HG03432 (cell line): ENCODE results near the gene TARBP1.
"Not testable (repeated sequence)": the region's sequence is repeated elsewhere in the genome, so short reads cannot be mapped to it uniquely, and the experiment has no call there.

Experiments
- ATAC-seq: cut with Tn5 transposase; IDR thresholded peaks from one replicate; pipeline ENCODE4 v1.9.1; 2021; ENCODE audit warnings: mild to moderate bottlenecking, moderate library complexity; ENCODE audit not compliant: unreplicated experiment

Gene TARBP1

DNA sequence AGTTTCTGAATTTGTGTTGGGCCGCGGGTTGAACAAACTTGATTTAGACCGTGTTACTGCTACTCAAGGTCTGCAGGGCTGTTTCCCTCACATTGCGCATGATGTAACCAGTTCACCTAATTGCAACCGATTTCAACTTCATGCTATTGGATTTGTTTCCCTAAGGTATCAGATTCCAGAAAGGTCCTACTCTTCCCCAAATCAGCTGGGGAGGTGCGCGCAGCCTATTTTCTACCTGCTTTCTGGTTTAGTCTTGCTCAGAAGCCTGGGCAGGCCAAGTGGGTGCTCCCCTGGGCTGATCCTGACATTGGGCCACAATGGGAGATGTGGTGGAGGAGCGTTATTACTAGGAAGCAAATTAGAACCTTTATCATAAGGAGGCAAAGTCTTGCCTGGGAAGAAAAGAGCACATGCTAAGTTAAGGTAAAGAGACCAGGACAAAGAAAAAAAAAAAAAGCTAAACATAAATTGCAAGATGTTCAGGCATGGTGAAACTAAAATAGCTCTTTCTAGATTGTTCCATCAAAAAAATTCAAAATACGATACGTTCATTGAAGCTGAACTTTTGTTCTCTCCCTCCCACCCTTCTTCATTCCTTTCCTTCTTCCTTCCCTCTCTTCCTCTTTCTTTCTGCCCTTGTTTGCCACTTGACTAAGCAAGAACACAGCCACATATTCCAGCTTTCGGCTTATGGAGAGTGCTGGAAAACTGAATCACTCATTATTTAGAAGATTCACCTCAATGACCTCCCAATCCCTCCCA is 28.8 kb upstream of the TARBP1 start:
- ATAC-seq, result no peak

DNA sequence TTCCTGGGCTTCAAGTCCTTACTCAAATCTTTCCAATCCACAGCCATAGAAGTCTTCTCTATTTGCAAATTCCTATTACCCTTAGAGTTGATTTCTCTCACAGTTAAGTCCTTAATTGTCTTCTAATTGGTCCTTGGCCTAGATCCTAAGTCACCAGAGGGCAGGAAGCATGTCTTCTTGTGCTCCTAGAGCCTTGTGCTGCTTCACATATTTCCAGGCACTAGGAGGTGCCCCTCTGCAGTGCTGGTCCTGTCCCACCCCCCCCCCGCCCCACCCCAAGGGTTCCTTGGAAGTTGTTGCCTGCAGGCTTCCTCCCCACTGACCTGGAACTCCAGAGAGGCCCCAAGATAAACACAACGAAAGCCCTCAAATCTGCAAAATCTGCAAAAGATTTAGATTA is 28.1 kb upstream of the TARBP1 start:
- ATAC-seq, result no peak

- no peak for ATAC-seq
Observed at GRCh38 chr1:234505769-234506102, 26.8 kb upstream of the TARBP1 start.

DNA sequence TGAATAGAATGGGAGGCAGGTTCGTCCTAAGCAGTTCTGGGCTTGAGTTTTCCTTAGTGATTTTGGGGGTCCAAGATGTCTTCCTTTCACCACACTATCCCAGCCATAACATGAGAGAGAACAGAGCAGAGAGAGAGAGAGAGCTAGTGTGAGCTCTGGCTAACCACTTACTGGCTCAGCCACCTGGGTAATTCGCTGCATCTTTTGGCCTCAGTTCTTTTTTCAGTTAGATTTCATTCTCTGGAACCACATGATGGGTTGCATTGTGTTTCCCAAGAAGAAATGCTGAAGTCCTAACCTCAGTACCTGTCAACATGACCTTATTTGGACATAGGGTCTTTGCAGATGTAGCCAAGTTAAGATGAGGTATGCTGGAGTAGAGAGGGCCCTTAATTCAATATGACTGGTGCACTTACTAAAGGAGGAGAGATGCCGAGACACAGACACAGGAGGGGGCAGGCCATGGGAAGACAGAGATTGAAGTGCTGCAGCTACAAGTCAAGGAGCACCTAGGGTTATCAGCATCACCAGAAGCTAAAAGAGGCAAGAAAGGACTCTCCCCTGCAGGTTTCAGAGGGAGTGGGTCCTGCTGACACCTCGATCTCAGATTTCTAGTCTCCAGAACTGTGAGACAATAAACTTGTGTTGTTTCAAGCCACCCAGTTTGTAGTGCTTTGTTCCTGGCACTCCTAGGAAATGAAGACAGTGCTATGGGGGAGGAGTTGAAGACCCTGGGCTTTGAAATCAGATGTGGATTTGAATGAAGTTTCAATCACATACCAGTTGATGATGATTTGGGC is 26.2 kb upstream of the TARBP1 start:
- ATAC-seq, result no peak

- ATAC-seq, result not testable (repeated sequence)
Observed at GRCh38 chr1:234504251-234504650, 25.3 kb upstream of the TARBP1 start.

DNA sequence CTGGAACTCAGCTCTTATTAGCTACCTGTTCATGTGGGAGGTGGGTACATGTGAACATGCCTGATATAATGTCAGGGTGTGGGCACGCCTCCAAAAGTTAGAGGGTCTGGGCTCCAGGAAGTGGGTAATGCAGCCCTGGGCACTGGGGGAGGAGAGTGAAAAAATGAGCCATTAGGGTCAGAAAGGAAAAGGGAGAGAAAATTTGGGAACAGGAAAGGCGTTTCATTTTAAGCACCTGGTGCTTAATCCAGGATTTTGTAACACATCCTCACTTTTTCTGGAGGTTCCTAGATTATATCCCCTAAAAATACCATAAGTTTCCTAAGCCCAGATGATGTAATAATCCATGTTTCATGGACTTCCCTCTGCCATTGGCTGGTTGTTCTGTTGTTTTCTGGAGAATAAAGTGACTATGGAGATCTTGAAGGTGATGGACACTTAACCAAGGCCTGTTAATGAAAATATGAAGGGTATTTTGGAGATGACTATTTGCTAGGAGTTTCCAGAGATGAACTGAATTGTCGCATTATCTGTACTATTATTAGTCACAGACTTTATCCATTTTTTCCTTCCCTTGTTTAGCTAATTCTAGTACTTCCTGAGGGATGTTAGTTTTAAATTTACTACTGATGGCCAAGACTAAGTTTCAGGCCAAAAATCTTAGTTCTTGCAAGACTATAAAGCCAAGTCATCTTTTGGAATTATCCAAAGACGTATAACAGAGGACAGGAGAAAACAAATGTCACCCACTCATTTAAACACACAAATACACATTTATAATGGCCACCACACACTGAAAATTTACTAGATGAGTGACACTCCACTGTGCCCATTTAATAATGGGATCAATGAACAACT is 24.4 kb upstream of the TARBP1 start:
- no peak for ATAC-seq

- ATAC-seq, result no peak
Observed at GRCh38 chr1:234502785-234503184, 23.8 kb upstream of the TARBP1 start.

GRCh38 chr1:234500269-234500668 is 21.3 kb upstream of the TARBP1 start:
- ATAC-seq, result no peak

DNA sequence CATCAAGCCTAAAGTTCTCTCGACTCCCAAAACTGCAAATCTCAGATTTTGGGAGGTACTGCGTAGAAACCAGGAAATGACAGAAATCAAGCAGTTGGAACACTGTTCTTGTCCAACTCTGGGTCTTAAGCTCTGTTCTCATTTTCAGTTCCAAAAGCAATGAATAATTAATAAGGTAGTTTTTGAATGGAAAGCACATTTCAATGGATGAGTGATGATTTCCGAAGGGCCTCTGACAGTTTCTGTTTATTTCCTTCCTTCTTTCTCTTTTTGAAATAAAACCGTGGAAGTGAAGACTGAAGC is 20.9 kb upstream of the TARBP1 start:
- ATAC-seq, result no peak

DNA sequence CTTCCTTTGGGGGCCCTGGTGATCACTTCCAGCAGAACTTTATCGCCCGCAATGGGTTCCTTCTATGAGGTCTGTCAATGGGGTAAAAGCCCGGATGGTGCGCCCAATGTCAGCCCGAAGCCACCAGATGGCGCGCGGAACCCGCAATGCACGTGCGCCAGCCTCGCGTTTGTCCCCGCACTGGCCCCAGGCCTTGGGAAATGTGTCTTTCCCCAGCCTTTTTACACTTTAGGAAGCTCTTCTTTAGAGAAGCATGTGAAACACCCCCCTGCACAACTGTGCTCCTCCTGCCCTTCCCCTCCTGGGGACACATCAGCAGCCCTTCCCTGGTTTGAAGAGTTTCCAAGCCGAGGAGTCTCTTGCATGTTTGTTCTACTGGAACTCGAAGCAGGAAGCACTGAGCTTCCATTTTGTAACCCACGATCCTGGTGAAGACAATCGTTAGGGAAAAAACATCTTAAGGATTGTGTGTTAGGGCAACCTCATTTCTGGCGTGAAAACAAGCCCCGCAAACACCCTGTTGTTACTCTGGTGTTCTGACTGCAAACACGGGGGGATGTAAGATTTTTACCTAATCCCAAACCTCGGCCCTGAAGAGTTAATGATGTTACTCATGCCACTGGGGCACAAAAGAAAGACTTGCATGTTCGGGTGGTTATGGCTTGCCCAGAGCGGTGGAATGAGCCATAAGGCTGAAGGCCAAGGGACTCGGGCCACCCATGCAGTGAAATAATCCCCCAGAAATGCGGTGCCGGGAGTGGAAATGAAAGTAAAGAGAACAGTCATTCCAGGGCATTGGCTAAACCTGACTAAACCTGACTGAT is 20.4 kb upstream of the TARBP1 start:
- ATAC-seq, result peak; percentile 58

DNA sequence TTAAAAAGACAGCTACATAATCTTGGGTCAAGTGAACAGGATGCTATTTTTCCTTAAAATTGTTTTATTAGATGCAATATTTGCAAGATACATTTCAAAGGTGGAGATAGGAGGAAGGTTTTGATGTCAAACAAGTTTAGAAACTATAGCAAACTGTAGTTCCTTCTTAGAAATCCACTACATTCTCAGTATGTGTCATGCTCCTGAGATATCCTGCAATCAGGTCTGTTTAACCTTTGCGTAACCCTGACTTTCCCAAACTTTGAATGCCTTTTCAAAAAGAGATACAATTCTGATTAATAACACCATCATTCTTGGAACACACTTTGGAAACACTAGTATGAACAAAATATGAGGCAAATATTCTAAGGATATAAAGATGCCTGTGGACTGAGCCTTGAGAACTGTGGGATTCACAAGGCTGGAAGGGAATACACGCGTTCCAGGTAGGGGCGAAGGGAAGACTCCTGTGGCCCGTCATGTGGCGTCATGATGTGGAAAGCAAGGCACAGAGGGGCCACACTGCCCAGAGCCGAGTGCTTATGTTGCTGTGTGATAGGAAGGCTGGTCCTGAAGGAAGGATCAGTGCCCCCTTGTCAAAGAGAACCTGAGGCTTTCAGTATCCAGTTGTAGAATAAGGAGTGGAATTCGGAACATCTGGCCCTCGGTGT is 19.6 kb upstream of the TARBP1 start:
- no peak for ATAC-seq

DNA sequence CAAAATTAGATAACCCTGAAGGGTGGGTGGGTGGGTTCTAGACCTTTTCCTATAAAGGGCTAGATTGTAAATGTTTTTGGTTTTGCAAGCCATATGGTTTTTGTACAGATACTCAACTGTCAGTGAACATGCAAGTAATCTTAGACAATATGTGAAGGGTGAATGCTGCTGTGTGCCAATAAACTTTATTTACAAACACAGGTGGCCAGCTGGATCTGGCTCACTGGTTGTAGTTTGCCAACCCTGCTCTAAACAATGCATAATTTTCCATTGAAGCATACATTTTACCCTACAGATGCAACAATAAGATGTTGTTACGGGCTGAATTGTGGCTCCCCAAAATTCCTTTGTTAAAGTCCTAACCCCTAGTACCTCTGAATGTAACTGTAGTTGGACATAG is 18.6 kb upstream of the TARBP1 start:
- no peak for ATAC-seq

- ATAC-seq, result peak; percentile 79
Observed at GRCh38 chr1:234495231-234495990, 16.4 kb upstream of the TARBP1 start.

DNA sequence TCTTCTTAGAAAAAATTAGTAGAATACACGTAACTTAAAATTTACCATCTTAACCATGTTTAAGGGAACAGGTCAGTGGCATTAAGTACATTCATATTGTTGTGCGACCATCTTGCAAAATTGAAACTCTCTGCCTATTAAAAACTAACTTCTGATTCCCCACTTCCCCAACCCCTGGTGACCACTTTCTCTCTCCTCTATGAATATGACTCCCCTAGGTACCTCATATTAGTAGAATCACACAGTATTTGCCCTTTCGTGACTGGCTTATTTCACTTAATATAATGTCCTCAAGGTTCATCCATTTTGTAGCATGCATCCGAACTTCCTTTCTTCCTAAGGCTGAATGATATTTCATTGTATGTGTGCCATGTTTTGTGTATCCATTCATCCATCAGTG is 15.1 kb upstream of the TARBP1 start:
- ATAC-seq, result no peak

GRCh38 chr1:234490793-234491479 is 12.0 kb upstream of the TARBP1 start:
- no peak for ATAC-seq

DNA sequence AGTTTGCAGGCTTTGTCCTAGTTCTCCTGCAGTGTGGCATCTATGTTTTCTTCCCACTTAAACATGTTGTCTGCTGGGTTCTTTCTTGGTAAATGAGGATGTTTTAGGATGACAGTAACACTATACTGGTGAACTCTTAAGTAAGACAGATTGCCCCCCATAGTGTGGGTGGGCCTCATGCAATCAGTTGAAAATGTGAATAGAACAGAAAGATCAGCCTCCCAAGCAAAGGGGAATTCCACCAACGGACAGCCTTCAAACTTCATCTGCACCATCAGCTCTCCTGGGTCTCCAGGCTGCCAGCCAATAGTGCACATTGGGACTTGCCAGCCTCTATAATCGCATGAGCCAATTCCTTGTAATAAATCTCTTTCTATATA is 10.7 kb upstream of the TARBP1 start:
- ATAC-seq, result no peak

GRCh38 chr1:234489007-234489697 is 10.2 kb upstream of the TARBP1 start:
- peak; percentile 12 for ATAC-seq
